C4-2B (cell line): Measurements from ENCODE around the gene GPD1.

Experiments
- ZFX ChIP-seq: fragments of 450-650 bp; IDR thresholded peaks from 2 replicates; pipeline ENCODE4 v1.6.1; 2017
- TF ChIP-seq, protein P1 (sequence below): fragments of 450-650 bp; conservative IDR thresholded peaks from 2 replicates; pipeline ENCODE4 v1.5.1; 2017; ENCODE audit warnings: mild to moderate bottlenecking

DNA sequence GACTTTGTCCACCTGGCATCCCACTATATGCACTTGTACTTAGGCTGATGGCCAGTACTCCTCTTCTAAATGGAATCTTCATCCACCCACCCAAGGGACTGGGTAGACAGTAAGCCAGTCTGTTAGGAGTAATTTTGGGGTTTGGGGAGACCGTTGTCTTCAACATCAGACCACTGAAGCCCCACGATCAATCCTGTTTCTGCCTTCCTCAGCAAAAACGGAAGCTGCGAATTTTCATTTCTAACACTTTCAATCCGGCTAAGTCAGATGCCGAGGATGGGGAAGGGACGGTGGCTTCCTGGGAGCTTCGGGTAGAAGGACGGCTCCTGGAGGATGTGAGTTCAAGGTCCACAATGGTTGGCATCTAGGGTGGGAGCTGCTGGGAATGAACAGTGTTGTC lies 16.7 kb upstream of the GPD1 start:
- TF ChIP-seq, protein P1, sequence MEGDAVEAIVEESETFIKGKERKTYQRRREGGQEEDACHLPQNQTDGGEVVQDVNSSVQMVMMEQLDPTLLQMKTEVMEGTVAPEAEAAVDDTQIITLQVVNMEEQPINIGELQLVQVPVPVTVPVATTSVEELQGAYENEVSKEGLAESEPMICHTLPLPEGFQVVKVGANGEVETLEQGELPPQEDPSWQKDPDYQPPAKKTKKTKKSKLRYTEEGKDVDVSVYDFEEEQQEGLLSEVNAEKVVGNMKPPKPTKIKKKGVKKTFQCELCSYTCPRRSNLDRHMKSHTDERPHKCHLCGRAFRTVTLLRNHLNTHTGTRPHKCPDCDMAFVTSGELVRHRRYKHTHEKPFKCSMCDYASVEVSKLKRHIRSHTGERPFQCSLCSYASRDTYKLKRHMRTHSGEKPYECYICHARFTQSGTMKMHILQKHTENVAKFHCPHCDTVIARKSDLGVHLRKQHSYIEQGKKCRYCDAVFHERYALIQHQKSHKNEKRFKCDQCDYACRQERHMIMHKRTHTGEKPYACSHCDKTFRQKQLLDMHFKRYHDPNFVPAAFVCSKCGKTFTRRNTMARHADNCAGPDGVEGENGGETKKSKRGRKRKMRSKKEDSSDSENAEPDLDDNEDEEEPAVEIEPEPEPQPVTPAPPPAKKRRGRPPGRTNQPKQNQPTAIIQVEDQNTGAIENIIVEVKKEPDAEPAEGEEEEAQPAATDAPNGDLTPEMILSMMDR: no peak
- no peak for TF ChIP-seq ZFX
